ENCODE data around the gene PLA2G6. TPM values are rescaled to one million over a fixed set of nuclear protein-coding genes. Genes with fewer than 3 reads are reported as not detected.

PLA2G6 gene
- 17.4 and 48.3 TPM in 2 replicates for total RNA-seq

GRCh38 chr22:38181453-38182200, at the start of gene PLA2G6:
TSS of gene PLA2G6 (minus strand) at chr22:38181830. CDS start at chr22:38169426, 12,404 bp downstream.

GRCh38 chr22:38201711-38202436, 20.2 kb upstream of the PLA2G6 start, which contains the start of gene MAFF:
TSS of gene MAFF (plus strand) at chr22:38201994. CDS start at chr22:38213854, 11,860 bp downstream.

GRCh38 chr22:38110008-38110862, 71.4 kb downstream of the PLA2G6 start, which contains the start of gene BAIAP2L2:
TSS of gene BAIAP2L2 (minus strand) at chr22:38110684. CDS start at chr22:38110525, 159 bp downstream.

GRCh38 chr22:38083931-38084631, 97.5 kb downstream of the PLA2G6 start, which contains the start of gene SLC16A8:
TSS of gene SLC16A8 (minus strand) at chr22:38084184. CDS start at chr22:38082873, 1,311 bp downstream.

Small RNAs within 50 kb of the gene (small RNA-seq; reads per million reads assigned to genes)
- gene RN7SL704P = not detected

Other genes with a start within 250 kb of the PLA2G6 start
- gene C22orf23, start 228.2 kb downstream of the PLA2G6 start, total RNA-seq = under 0.01 TPM in 1 of 2 replicates, not detected in the other
- gene POLR2F, start 228.1 kb downstream of the PLA2G6 start, total RNA-seq = 28.8 and 31.0 TPM in 2 replicates
- gene SOX10, start 197.3 kb downstream of the PLA2G6 start, total RNA-seq = not detected in 2 replicates
- 20.0 and 26.4 TPM in 2 replicates for gene PICK1, start 124.4 kb downstream of the PLA2G6 start, total RNA-seq
- 0.76 and 1.2 TPM in 2 replicates for gene SLC16A8, start 97.6 kb downstream of the PLA2G6 start, total RNA-seq
- under 0.01 TPM in 1 of 2 replicates, not detected in the other for gene BAIAP2L2, start 71.1 kb downstream of the PLA2G6 start, total RNA-seq
- 6.7 and 8.2 TPM in 2 replicates for gene MAFF, start 20.2 kb upstream of the PLA2G6 start, total RNA-seq
- 27.5 and 81.4 TPM in 2 replicates for gene TMEM184B, start 91.2 kb upstream of the PLA2G6 start, total RNA-seq
- 111 and 139 TPM in 2 replicates for gene CSNK1E, start 135.6 kb upstream of the PLA2G6 start, total RNA-seq